Measurements from ENCODE around the gene DCLK3. TPM values are rescaled to one million over a fixed set of nuclear protein-coding genes. Genes with fewer than 3 reads are reported as not detected.

DCLK3 gene
- polyA plus RNA-seq, 1 donor (not counting 4 experiments of a cell fraction or from before 2014, with no cell fraction given): not detected

GRCh38 chr3:36761779-36762178, 2.6 kb downstream of the DCLK3 start:
- no peak overlapping the region for H2AFZ ChIP-seq (ENCODE audit: control insufficient read depth, low read length)
- no peaks in the 10 kb centered on the region for H3K9me1 ChIP-seq (ENCODE audit: control insufficient read depth, extremely low read depth, insufficient read depth, low read length)
- peaks cover 47% of the 10 kb centered on the region for H3K27me3 ChIP-seq (ENCODE audit: control insufficient read depth, extremely low read depth, insufficient read depth, low read length)
- no peak overlapping the region for H3K27ac ChIP-seq (ENCODE audit: control insufficient read depth, insufficient read depth, low read length)
- no peaks in the 10 kb centered on the region for H3K79me2 ChIP-seq (ENCODE audit: control insufficient read depth, insufficient read depth, low read length)
- no peaks in the 10 kb centered on the region for H3K9me3 ChIP-seq (ENCODE audit: control insufficient read depth, low read depth, low read length)
- no peaks in the 10 kb centered on the region for H3K36me3 ChIP-seq (ENCODE audit: control insufficient read depth in 2 of 2, extremely low read depth in 1 of 2, insufficient read depth in 2 of 2, low read length in 2 of 2)
- dilution Hi-C loops (cut with MboI; ENCODE audit: extremely low pct_ligation_motif_present, low sequenced_read_pairs): no loop called here
- H3K4me2 ChIP-seq (ENCODE audit: control insufficient read depth, extremely low read depth, insufficient read depth, low read depth, low read length): no peak overlapping the region
- DNase-seq (ENCODE audit: low read depth, low spot score) (no peak), FAIRE-seq (no peak)
- H3K4me1 ChIP-seq (ENCODE audit: control insufficient read depth, extremely low read depth, insufficient read depth, low read length): peaks cover 2% of the 10 kb centered on the region
- H4K20me1 ChIP-seq (ENCODE audit: control insufficient read depth, extremely low read depth, insufficient read depth, low read length): peaks cover 2% of the 10 kb centered on the region
- H3K4me3 ChIP-seq (ENCODE audit: control insufficient read depth in 2 of 3, extremely low read depth in 1 of 3, insufficient read depth in 2 of 3, low read depth in 1 of 3, low read length in 3 of 3): no peak overlapping the region
- TF ChIP-seq CTCF (optimal IDR thresholded peaks at IDR 0.05 in 1 of 3, IDR thresholded peaks at IDR 0.05 in 1 of 3, conservative IDR thresholded peaks at IDR 0.05 in 1 of 3; ENCODE audit: extremely low read depth in 1 of 3, insufficient read depth in 2 of 3, low read length in 3 of 3): no peak
- TF ChIP-seq EZH2 (IDR thresholded peaks at IDR 0.05; ENCODE audit: low read length): no peak
- no peak overlapping the region for H3K9ac ChIP-seq (ENCODE audit: control insufficient read depth, extremely low read depth, insufficient read depth, low read length)

GRCh38 chr3:36756269-36756668, 8.1 kb downstream of the DCLK3 start:
- no peaks in the 10 kb centered on the region for H4K20me1 ChIP-seq (ENCODE audit: control insufficient read depth, extremely low read depth, insufficient read depth, low read length)
- no peaks in the 10 kb centered on the region for H3K4me1 ChIP-seq (ENCODE audit: control insufficient read depth, extremely low read depth, insufficient read depth, low read length)
- no peak overlapping the region for H3K27ac ChIP-seq (ENCODE audit: control insufficient read depth, insufficient read depth, low read length)
- no peak overlapping the region for H3K4me2 ChIP-seq (ENCODE audit: control insufficient read depth, extremely low read depth, insufficient read depth, low read depth, low read length)
- H3K27me3 ChIP-seq (ENCODE audit: control insufficient read depth, extremely low read depth, insufficient read depth, low read length): peaks cover 10% of the 10 kb centered on the region
- no peaks in the 10 kb centered on the region for H3K79me2 ChIP-seq (ENCODE audit: control insufficient read depth, insufficient read depth, low read length)
- no peaks in the 10 kb centered on the region for H3K9me1 ChIP-seq (ENCODE audit: control insufficient read depth, extremely low read depth, insufficient read depth, low read length)
- no peaks in the 10 kb centered on the region for H3K36me3 ChIP-seq (ENCODE audit: control insufficient read depth in 2 of 2, extremely low read depth in 1 of 2, insufficient read depth in 2 of 2, low read length in 2 of 2)
- no peak overlapping the region for H2AFZ ChIP-seq (ENCODE audit: control insufficient read depth, low read length)
- dilution Hi-C loops (cut with MboI; ENCODE audit: extremely low pct_ligation_motif_present, low sequenced_read_pairs): no loop called here
- no peaks in the 10 kb centered on the region for H3K9me3 ChIP-seq (ENCODE audit: control insufficient read depth, low read depth, low read length)
- DNase-seq (ENCODE audit: low read depth, low spot score) (no peak), FAIRE-seq (no peak)
- TF ChIP-seq CTCF (optimal IDR thresholded peaks at IDR 0.05 in 1 of 3, IDR thresholded peaks at IDR 0.05 in 1 of 3, conservative IDR thresholded peaks at IDR 0.05 in 1 of 3; ENCODE audit: extremely low read depth in 1 of 3, insufficient read depth in 2 of 3, low read length in 3 of 3) (no peak), EZH2 (IDR thresholded peaks at IDR 0.05; ENCODE audit: low read length) (no peak)
- H3K9ac ChIP-seq (ENCODE audit: control insufficient read depth, extremely low read depth, insufficient read depth, low read length): no peak overlapping the region
- H3K4me3 ChIP-seq (ENCODE audit: control insufficient read depth in 2 of 3, extremely low read depth in 1 of 3, insufficient read depth in 2 of 3, low read depth in 1 of 3, low read length in 3 of 3): no peak overlapping the region

Measured in keratinocyte (primary cell).